Uterus (tissue), 2 donors: ENCODE results near the gene ANKRD6.

ENCODE experiments used
- POLR2A ChIP-seq, 2 donors: fragments of 450-650 bp; IDR thresholded peaks; one replicate each; pipeline ENCODE4 v1.6.1; 2016; ENCODE audit warnings: antibody characterized with exemption in 2 of 2, mild to moderate bottlenecking in 1 of 2, moderate library complexity in 1 of 2
- TF ChIP-seq, protein P1 (sequence below), 4 experiments: fragments of 200-600 bp in 2 of 4; fragments of 450-650 bp in 2 of 4; sonication (generic) in 2 of 4; IDR thresholded peaks; one replicate each; pipeline ENCODE4 v1.5.1; 2016 to 2019; ENCODE audit warnings: antibody characterized with exemption in 4 of 4, mild to moderate bottlenecking in 2 of 4, moderate library complexity in 1 of 4

DNA sequence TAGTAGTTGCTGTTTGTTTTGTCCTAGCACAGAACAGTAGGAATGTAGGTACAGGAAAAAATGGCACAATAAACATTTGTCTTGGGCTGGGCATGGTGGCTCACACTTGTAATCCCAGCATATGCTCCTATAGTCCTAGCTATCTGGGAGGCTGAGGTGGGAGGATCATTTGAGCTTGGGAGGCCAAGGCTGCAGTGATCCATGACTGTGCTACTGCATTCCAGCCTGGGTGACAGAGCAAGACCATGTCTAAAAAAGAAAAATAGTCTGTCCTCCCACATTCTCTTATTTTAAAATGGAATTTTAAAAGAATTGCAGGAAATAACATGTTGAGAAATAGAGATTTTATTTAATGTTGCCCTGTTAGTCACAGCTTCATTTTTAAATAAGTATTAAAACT, 87.8 kb downstream of the ANKRD6 start:
- TF ChIP-seq, protein P1, sequence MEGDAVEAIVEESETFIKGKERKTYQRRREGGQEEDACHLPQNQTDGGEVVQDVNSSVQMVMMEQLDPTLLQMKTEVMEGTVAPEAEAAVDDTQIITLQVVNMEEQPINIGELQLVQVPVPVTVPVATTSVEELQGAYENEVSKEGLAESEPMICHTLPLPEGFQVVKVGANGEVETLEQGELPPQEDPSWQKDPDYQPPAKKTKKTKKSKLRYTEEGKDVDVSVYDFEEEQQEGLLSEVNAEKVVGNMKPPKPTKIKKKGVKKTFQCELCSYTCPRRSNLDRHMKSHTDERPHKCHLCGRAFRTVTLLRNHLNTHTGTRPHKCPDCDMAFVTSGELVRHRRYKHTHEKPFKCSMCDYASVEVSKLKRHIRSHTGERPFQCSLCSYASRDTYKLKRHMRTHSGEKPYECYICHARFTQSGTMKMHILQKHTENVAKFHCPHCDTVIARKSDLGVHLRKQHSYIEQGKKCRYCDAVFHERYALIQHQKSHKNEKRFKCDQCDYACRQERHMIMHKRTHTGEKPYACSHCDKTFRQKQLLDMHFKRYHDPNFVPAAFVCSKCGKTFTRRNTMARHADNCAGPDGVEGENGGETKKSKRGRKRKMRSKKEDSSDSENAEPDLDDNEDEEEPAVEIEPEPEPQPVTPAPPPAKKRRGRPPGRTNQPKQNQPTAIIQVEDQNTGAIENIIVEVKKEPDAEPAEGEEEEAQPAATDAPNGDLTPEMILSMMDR (IDR thresholded peaks at IDR 0.05): no peak
- no peak for TF ChIP-seq POLR2A (IDR thresholded peaks at IDR 0.05)
